Upper lobe of left lung (tissue), 4 donors: ENCODE data around the gene NUP153.

Experiments used
- POLR2A ChIP-seq, 4 donors: fragments of 450-650 bp; IDR thresholded peaks; one replicate each; pipeline ENCODE4 v1.5.1; 2016 to 2017; ENCODE audit warnings: antibody characterized with exemption in 4 of 4, mild to moderate bottlenecking in 2 of 4
- TF ChIP-seq, protein P1 (sequence below), 6 experiments: fragments of 450-650 bp in 4 of 6; fragments of 200-600 bp in 2 of 6; sonication (generic) in 2 of 6; IDR thresholded peaks; one replicate each; pipeline ENCODE4 v1.5.1; 2016 to 2019; ENCODE audit warnings: antibody characterized with exemption in 6 of 6

DNA sequence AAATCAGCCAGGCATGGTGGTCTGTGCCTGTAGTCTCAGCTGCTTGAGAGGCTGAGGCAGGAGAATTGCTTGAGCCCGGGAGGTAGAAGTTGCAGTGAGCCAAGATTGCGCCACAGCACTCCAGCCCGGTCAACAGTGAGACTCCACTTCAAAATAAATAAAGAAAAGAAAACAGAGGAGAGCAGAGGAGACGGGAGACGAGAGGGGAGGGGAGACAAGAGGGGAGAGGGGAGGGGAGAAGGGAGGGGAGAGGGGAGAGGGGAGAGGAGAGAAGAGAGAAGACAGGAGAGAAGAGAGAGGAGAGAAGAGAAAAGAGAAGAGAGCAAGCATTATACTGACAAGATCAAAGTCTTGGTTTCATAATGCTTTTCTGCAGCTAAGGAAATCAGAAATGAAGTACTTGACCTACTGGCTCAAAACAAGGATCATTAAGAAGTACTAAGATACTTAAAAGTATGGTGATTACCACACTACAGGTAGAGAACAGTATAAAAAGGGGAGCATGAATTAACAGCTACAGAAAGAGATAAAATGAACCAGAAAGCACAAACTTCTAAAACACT is 76.1 kb downstream of the NUP153 start:
- TF ChIP-seq, protein P1, sequence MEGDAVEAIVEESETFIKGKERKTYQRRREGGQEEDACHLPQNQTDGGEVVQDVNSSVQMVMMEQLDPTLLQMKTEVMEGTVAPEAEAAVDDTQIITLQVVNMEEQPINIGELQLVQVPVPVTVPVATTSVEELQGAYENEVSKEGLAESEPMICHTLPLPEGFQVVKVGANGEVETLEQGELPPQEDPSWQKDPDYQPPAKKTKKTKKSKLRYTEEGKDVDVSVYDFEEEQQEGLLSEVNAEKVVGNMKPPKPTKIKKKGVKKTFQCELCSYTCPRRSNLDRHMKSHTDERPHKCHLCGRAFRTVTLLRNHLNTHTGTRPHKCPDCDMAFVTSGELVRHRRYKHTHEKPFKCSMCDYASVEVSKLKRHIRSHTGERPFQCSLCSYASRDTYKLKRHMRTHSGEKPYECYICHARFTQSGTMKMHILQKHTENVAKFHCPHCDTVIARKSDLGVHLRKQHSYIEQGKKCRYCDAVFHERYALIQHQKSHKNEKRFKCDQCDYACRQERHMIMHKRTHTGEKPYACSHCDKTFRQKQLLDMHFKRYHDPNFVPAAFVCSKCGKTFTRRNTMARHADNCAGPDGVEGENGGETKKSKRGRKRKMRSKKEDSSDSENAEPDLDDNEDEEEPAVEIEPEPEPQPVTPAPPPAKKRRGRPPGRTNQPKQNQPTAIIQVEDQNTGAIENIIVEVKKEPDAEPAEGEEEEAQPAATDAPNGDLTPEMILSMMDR (IDR thresholded peaks at IDR 0.05), result no peak
- no peak for TF ChIP-seq POLR2A (IDR thresholded peaks at IDR 0.05)
